Stimulated activated CD8-positive, alpha-beta memory T cell treated with anti-CD3 and anti-CD28 coated beads, Interleukin-15, amount 100 ng/mL, for 48 hours (primary cell): ENCODE results near the gene RNU7-1.
"Not testable (repeated sequence)": the region's sequence is repeated elsewhere in the genome, so short reads cannot be mapped to it uniquely, and the experiment has no call there.

Experiments used
- DNase-seq, 2 donors: peaks; one replicate each; pipeline ENCODE4 v3.0.0-alpha.2; 2020; ENCODE audit warnings: low read depth in 2 of 2

The RNU7-1 gene

GRCh38 chr12:6943722-6944380, at the start of gene RNU7-1, which contains the start of gene C12orf57:
Gene RNU7-1 (plus strand): TSS chr12:6943816.
Gene C12orf57 (plus strand): TSS chr12:6944022. CDS start chr12:6944122, 100 bp downstream.
- DNase-seq, result peak; percentile 76 to 78

- no peak for DNase-seq
Measured at GRCh38 chr12:6894321-6894720, 49.3 kb upstream of the RNU7-1 start.

GRCh38 chr12:6896846-6897435, 46.7 kb upstream of the RNU7-1 start:
- no peak for DNase-seq

- no peak for DNase-seq
Measured at GRCh38 chr12:6899427-6899826, 44.2 kb upstream of the RNU7-1 start.

- no peak for DNase-seq
Measured at GRCh38 chr12:6899837-6900519, 43.6 kb upstream of the RNU7-1 start.

- no peak for DNase-seq
Measured at GRCh38 chr12:6902448-6902847, 41.2 kb upstream of the RNU7-1 start.

- no peak for DNase-seq
Measured at GRCh38 chr12:6903722-6904121, 39.9 kb upstream of the RNU7-1 start.

GRCh38 chr12:6904280-6905276, 39.0 kb upstream of the RNU7-1 start, which contains the start of gene LRRC23:
Gene LRRC23 (plus strand): TSS chr12:6904822. CDS start chr12:6905634, 812 bp downstream.
- DNase-seq, result peak; percentile 96 to 97

GRCh38 chr12:6905414-6906040, 38.1 kb upstream of the RNU7-1 start:
- no peak for DNase-seq

GRCh38 chr12:6908141-6908540, 35.5 kb upstream of the RNU7-1 start:
- DNase-seq, result not testable (repeated sequence)

- no peak for DNase-seq
Measured at GRCh38 chr12:6909421-6910145, 34.0 kb upstream of the RNU7-1 start.

- DNase-seq, result no peak
Measured at GRCh38 chr12:6912164-6912935, 31.3 kb upstream of the RNU7-1 start.

- peak; percentile 76 to 79 for DNase-seq
Measured at GRCh38 chr12:6914246-6914946, 29.2 kb upstream of the RNU7-1 start, which contains the start of gene ENO2. Gene ENO2 (plus strand): TSS chr12:6914580. CDS start chr12:6915833, 1,253 bp downstream.

GRCh38 chr12:6914947-6915788, 28.4 kb upstream of the RNU7-1 start:
- DNase-seq, result no peak

GRCh38 chr12:6915789-6916285, 27.8 kb upstream of the RNU7-1 start:
- no peak for DNase-seq

- DNase-seq, result no peak
Measured at GRCh38 chr12:6916426-6917200, 27.0 kb upstream of the RNU7-1 start.
